Measurements from ENCODE around the gene GSTO2.

GSTO2 gene

GRCh38 chr10:104344219-104344618, 75.2 kb downstream of the GSTO2 start:
- DNase-seq, result no peak

GRCh38 chr10:104345515-104345914, 76.5 kb downstream of the GSTO2 start:
- no peak for DNase-seq

- peak; percentile 35 for DNase-seq
These were observed 77.0 kb downstream of the GSTO2 start for GRCh38 chr10:104345941-104346340.

- DNase-seq, result no peak
These were observed 78.5 kb downstream of the GSTO2 start for GRCh38 chr10:104347295-104348045.

- DNase-seq, result no peak
These were observed 79.6 kb downstream of the GSTO2 start for GRCh38 chr10:104348601-104349000.

GRCh38 chr10:104349623-104350126, 80.7 kb downstream of the GSTO2 start:
- DNase-seq, result peak; percentile 26

GRCh38 chr10:104350127-104350635, 81.2 kb downstream of the GSTO2 start:
- DNase-seq, result peak; percentile 70

- peak; percentile 64 for DNase-seq
These were observed 82.2 kb downstream of the GSTO2 start for GRCh38 chr10:104351061-104351702.

- peak; percentile 26 for DNase-seq
These were observed 82.9 kb downstream of the GSTO2 start for GRCh38 chr10:104351919-104352318.

- DNase-seq, result peak; percentile 96
These were observed 84.5 kb downstream of the GSTO2 start, which contains the start of gene CFAP58 for GRCh38 chr10:104353325-104354048. Gene CFAP58 (plus strand): TSS chr10:104353833. CDS start chr10:104353898, 65 bp downstream.

Data from activated CD4-positive, alpha-beta T cell treated with anti-CD3 and anti-CD28 coated beads, Interleukin-2, Interleukin-6, amounts not matched to agents 100 ng/mL and 50 ng/mL, durations not matched to agents 16 hours and 8 hours (primary cell).